NCI-H82 treated with DMSO at 0.1 percent for 48 hours (cell line): ENCODE measurements around the gene MYCL.
"Not testable (repeated sequence)": the region's sequence is repeated elsewhere in the genome, so short reads cannot be mapped to it uniquely, and the experiment has no call there.

ENCODE experiments used
- DNase-seq: peaks from one replicate; lab custom pipeline; 2025; ENCODE audit not compliant: unreplicated experiment; lab: John Stamatoyannopoulos, UW

The MYCL gene

DNA sequence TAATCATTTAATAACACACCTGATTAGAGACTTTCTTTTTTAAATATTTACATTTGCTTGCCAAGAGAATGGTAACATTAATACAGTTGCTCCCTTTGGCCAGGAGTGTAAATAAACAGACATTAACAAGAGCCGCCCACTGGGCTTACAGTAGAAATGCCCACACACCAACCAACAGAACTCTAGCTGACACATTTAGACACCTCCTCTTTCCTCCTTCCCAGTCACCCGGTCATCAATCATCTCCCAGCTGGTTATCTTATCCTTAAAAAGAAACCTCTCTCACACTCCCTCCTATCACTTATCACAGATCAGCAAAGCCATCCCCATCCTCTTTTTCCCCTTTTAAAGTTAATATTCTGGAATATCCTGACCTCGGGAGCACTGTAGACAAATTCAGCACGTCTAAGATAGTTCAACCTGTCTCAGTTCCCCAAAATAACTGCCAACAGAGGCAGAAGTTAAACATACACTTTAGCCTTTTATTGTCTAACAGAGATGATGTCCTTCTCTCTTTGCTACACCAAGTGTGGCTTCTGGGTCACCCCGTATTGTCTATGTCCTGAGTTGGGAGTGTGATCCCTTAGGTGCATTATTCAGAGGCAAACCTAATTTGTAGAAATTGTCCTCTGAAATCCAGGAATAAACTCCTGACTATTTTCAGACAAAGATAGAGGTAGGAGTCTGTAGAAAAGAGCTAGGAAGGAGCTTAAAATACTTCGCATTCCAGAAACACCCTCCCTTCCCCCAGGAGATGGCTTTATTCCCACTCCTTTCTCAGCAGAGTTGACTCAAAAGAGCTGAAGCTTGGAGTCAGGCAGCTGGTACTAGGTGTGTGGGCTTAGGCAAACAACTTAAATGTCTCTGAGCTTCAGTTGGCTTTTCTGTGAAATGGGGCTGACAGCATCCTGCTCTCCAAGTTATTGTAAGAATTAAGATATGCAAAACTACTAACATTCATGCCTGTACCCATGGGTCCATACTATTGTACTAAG, 8.8 kb downstream of the MYCL start:
- no peak for DNase-seq

DNA sequence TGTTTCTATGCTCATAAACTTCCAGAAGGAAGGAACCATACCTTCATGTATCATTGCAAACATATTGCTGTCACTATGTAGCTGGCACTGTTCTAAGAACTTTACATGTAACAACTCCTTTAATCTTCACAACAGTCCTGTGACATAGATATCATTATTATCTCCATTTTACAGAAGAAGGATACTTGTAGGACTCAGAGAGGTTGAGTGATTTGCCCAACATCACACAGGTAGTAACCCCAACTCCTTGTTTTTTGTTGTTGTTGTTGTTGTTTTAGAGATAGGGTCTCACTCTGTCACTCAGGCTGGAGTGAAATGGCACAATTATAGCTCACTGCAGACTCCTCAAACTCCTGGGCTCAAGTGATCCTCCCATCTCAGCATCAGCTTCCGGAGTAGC, 10.8 kb downstream of the MYCL start:
- DNase-seq: no peak

DNA sequence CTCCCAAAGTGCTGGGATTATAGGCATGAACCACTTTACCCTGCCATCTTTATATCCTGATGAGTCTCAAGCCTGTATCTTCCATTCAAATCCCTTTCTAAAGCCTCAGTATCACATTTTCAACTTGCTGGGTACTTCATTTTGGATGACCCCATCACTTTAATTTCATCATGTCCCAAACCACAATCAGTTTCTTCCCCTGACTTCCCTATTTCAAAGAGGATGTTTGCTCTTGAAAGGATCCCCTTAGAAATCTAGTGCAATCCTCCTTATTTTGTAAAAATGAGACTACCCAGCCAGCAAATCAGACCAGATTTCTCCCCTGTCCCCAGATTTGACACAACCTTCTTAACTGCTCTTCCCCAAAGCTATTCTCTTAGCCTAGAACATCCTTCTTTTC, 11.4 kb downstream of the MYCL start:
- DNase-seq: no peak

DNA sequence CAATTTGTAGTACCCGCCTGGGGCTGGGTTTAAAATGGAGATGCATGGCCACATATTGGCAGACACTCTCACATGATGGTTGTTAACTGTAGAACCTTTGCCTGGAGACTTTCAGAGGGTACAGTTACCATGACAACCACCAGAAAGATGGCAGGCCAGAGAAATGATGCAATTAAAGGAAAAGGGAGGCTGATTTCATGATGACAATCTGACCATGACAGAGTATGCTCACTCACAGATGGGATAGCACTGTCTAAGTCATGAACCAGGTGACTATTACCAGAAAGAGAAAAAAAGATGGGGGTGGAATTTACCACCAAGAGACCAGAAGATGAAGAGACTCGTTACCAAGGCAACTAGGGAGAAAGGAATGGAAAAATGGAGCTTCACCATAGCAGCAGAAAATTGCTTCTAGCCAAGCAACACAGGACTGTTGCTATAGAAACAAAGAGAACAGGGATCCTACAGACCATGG, 14.9 kb downstream of the MYCL start:
- DNase-seq: no peak

DNA sequence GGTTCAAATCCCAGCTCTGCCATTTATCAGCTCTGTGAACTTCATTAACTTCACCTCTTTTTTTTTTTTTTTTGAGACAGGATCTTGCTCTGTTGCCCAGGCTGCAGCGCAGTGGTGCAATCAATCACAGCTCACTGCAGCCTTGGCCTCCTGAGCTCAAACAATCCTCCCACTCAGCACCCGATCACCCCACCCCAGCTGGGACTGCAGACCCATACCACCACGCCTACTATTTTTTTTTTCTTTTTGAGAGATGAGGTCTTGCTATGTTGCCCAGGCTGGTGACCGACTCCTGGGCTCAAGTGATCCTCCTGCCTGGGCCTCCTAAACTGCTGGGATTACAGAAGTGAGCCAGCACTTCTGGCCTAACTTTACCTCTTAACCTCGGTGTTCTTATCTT, 16.2 kb downstream of the MYCL start:
- DNase-seq: no peak

DNA sequence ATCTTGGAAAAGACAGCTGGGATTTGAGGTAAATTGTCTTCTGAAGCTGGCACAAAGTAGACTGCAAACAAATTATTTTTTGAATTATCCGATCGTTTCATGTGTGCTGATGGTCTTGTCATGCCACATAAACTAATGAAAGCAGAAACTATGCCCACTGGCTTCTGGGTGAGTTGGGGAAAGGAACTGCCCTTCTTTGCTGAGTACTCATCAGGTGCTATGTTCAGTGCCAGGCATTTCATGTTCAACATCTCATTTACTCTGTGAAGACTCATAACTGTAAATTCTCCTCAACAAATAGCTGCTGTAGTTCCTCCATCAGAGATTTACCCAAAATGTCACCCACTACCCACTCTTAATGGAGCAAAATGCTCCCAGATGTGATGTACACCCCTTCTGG, 19.6 kb downstream of the MYCL start:
- no peak for DNase-seq

DNA sequence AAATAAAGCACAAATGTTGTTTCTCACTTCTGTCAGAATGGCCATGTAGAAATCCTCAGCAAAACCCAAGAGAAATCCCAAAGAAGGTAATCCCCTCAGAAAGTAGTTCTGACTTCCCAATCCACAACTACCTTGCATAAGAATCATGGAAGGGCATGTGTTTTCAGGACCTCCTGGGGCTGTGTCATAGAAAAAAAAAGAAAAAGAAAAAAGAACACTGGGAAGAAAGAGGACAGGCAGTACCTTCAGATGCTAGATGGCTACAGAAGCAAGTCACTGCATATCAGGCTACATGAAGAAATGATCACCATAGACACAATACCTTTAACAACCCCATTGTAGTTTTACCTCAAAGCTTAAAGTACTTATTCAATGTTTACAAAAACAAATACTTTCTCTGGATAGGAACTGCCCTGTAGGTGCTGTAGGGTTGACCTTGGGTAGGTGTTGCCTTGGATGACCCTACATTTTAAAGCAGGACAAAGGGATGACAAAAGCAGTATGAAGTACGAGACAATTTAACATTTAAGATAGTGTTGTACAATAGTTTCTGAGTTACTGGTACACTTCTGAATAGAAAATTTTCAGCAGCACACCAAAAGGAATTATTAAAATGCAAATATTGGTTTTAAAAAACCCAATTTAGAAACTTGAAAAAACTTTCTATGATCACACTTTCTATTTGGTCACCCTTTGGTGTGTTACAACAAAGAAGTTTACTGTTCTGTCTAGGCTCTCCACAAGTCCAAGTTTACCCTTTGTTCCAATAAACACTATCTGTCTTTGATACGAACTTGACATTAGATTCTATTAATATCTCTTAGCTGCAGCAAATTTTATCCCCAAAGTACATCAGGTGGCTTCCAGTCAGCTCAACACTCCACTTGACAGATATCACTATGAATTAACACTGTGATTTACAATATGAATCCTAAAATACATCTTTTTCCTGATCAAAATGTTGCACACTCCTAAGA, 23.4 kb downstream of the MYCL start:
- DNase-seq: no peak

DNA sequence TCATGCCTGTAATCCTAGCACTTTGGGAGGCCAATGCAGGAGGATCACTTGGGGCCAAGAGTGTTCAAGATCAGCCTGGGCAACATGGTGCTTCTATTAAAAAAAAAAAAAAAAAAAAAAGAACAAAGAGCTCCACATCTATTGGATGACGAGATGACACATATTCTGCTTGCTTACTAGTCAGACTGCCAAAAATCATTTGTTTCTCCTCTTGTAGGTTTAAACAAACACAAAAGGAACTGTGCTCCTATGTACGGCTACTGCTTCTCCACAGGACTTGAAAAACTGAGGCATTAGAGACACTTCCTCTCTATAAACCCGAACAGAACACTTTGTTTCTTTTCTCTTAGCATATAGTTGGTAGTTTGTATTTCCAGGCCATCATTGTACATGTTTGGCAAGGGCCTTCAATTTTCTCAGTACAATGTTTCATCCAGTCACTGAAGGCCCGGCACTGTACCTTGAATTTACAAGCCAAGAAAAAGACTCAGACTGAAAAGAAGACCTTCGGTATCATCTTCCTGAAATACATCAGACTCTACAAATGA, 24.4 kb downstream of the MYCL start:
- no peak for DNase-seq

DNA sequence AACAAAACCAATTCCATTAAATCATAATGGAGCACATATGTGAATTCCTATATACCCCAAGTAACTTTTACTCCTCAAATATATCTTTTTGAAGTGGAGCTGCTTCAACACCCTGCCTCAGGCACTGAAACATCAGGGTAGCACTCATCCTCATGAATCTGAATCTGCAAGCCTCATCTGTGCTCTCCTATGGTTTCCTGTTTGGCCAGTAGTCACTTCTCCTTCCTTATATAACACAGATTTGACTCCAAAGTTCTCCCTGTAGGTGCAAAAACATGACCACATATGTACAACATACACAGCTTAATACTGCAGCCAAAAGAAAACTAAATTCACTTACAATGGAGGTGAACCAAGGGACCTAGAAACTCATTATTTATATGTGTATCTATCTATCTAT, 25.6 kb downstream of the MYCL start:
- DNase-seq: no peak

DNA sequence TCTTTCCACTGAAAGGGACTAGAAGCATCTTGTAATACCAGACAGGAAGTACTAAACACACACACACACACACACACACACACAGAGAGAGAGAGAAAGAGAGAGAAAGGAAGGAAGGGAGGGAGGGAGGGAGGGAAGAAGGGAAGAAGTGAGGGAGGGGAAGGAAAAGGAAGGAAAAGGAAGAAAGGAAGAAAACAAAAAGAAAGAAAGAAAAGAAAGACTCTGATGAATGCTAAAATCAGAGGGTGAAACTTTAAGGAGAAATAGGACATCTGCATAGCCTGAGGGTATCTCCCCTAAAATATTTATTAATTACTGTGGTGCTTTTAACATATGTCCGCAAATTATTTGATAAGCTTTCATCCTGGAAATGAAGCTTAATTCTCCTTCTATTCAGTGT, 29.0 kb downstream of the MYCL start:
- no peak for DNase-seq

DNA sequence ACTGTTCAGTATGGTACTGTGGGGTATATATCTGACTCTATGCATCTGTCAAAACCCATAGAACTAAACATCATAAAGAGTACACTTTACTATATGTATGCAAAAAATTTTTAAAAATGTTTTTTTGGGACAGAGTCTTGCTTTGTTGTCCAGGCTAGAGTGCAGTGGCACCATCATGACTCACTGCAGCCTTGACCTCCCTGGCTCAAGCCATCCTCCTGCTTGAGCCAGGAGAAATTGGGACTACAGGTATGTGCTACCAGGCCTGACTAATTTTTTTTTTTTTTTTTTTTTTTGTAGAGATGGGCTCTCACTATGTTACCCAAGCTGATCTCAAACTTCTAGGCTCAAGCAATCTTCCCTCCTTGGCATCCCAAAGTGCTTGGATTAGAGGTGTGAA, 29.9 kb downstream of the MYCL start:
- no peak for DNase-seq

DNA sequence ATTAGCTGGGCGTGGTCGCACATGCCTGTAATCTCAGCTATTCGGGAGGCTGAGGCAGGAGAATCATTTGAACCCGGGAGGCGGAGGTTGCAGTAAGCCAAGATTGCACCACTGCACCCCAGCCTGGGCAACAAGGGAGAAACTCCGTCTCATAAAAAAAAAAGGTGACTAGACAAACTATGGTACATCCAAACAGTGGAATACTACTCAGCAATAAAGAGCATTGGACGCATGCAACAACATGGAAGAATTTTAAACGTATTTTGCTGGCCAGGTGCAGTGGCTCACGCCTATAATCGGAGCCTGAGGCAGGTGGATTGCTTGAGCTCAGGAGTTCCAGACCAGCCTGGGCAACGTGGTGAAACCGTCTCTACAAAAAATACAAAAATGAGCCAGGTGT, 30.7 kb downstream of the MYCL start:
- not testable (repeated sequence) for DNase-seq

DNA sequence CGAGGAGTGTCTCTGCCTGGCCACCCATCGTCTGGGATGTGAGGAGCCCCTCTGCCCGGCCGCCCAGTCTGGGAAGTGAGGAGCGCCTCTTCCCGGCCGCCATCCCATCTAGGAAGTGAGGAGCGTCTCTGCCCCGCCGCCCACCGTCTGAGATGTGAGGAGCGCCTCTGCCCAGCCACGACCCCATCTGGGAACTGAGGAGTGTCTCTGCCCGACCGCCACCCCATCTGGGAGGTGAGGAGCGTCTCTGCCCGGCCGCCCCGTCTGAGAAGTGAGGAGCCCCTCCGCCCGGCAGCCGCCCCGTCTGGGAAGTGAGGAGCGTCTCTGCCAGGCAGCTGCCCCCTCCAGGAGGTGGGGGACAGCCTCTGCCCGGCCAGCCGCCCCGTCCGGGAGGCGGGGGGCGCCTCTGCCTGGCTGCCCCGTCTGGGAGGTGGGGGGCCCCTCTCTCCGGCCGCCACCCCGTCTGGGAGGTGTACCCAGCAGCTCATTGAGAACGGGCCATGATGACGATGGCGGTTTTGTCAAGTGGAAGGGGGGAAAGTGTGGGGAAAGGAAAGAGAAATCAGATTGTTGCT, 32.1 kb downstream of the MYCL start:
- not testable (repeated sequence) for DNase-seq

DNA sequence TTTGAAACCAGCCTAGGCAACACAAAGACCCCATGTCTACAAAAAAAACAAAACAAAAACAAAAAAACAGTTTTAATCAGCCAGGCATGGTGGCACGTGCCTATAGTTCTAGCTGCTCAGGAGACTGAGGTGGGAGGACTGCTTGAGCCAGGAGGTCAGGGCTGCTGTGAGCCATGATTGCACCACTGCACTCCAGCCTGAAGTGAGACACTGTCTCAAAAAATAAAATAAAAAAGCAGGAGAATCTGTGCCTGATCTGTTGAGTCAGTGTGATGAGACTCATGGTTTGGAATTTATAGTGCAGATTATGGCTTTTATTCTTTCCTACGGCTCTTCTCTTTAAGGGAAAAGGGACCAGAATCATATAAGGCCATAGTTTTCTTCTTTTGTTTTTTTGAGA, 35.0 kb downstream of the MYCL start:
- DNase-seq: no peak

DNA sequence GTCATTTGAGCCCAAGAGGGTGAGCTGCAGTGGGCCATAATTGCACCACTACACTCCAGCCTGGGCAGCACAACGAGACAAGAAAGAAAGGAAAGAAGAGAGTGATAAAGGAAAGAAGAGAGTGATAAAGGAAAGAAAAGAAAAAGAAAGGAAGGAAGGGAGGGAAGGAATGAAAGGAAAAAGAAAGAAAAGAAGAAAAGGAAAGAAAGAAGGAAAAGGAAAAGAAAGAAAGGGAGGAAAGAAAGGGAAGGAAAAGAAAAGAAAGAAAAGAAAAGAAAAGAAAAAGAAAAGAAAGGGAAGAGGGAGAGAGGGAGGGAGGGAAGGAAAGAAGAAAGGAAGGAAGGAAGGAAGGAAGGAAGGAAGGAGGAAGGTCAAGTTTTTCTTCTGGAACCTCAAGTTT, 36.0 kb downstream of the MYCL start:
- DNase-seq: no peak

DNA sequence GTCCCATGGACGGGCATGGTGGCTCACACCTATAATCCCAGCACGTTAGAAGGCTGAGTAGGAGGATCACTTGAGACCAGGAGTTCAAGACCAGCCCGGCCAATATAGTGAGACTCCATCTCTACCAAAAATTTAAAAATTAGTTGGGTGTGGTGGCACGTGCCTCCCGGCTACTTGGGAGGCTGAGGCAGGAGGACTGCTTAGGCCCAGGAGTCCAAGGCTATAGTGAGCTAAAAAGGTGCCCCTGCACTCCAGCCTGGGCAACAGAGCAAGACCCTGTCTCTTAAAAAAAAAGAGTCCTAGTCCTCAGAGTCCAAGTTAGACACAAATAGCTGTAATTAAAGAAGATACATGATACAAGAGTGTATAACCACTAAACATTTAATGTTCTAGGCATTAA, 38.5 kb downstream of the MYCL start:
- DNase-seq: no peak

DNA sequence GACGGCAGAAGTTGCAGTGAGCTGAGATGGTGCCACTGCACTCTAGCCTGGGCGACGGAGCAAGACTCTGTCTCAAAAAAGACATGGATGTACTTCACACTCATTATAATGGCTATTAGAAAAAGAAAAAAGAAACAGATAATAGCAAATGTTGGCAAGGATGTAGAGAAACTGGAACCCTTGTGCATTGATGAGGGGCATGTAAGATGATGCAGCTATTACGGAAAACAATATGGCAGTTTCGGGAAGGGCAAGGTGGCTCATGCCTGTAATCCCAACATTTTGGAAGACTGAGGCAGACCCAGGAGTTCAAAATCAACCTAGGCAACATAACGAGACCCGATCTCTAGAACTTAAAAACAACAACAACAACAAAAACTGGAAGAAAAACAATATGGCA, 40.7 kb downstream of the MYCL start:
- DNase-seq: no peak

DNA sequence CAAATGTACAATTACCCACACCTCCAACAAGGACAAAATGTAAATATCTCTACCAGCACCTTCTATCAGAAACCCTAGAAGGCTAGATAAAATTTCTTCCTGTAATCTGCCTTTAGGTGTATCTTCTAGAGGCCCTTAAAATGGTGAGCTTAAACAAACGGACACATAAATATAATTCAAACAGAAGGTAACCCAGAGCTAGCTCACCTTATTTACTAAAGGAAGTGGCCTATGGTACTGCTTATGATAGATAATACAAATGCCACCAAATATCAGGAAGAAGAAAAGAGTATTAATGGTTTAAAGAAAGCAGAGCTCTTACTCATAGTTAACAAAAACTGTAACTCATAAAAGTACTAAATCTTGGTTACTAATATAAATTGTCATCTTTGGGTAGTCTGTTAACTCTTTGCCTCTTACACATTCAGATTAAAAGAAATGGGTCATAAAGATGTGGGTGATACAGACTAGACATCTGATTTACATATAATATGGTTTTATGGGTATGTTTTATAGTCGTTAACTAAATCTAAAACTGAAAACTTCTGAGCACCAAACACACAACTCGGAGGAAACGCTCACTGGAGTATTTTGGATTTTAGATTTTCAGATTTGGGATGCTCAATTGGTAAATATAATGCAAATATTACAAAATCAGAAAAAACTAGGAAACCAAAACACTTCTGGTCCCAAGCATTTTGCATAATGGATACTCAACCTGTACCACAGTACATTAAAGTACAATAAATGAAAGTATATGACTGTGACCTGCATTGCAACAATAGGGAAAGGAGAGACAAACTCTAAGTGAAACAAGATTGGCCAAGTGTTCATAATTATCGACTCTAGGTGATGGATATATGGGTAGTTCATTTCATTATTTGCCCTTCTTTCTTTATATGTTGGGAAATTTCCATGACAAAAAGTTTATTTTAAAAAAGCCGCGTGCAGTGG, 41.6 kb downstream of the MYCL start:
- DNase-seq: no peak

DNA sequence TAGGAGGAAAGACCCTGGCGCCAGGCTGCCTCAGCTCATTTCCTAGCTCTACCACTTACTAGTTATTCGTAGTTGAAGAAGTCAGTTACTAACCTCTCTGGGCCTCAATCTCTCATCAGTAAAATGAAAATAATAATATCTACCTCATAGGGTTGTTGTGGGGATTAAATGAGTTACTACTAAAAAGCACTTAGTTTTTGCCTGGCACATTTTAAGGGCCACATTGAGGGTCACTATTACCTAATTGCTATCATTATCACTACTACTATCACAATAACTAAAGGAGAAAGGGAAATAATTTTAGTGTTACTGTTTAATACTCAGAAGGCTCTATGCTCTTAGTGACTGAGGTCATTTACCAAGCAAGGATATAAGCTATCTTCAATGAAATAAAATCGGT, 43.4 kb downstream of the MYCL start:
- no peak for DNase-seq
